GM19351 (cell line): ENCODE data around the gene IGLL5.

Source experiments
- ATAC-seq: cut with Tn5 transposase; IDR thresholded peaks from one replicate; pipeline ENCODE4 v1.9.1; 2021; ENCODE audit warnings: mild to moderate bottlenecking, moderate library complexity; ENCODE audit not compliant: unreplicated experiment

Gene IGLL5

DNA sequence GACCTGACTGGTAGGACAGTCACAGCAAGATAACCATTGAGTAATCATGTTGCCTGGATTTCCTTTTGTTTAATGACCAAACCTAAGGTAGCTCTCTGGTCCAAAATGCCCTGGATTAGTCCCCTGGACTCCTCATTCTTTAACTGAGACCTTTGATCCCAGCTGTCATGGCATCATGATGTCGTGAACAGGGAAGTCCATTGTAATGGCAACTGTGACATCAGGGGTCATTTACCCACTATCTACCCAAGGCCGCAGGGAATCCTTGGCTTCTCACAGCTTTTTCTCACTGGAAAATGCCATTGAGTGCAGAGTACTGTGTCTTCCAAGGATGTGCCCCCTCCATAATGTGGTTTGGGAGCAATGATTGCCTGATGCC, 29.1 kb upstream of the IGLL5 start:
- no peak for ATAC-seq

DNA sequence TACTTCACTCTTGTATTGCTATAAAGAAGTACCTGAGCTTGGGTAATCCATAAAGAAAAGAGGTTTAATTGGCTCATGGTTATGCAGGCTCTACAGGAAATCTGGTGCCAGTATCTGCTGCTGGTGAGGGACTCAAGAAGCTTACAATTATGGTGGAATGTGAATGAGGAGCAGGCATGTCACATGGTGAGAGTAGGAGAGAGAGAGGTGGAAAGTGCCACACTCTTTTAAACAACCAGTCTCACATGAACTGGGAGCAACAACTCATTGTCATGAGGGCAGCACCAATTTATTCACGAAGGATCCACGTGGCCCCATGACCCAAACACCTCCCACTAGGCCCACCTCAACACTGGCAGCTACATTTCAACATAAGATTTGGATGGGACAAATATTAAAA, 24.6 kb upstream of the IGLL5 start:
- ATAC-seq, result no peak

DNA sequence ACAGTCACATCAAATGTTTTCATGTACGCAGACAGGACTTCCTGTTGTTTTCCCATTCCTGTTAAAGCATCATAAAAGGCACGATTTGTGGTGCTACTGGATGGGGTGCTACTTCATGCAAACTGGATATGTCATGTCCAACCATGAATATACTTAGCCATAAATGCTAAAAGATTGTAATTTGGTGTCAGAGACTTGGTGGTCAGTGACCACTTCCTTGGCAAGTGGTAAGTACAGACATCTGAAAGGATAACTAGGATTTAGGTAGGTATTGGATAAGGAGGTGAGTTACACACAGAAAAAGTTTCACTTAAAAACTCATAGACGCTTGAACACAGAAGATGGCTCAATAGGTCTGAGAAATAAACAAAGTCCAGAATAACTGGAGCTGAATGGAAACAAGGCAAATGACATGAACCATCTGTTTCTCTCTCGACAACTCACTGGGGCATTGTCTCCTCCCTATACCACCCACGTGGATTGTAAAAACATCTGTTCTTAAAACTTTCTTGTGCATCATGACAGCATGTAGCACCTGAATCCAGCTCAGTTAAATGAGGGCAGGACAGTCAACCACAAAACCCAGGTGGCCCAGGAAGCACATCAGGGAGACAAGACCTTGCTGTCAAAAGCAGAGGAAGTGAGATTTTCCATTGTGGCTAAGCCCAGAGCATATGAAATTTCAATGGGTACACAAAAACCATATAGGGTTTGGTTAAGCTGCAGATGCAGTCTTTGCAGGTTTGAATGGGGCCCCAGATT, 22.1 kb upstream of the IGLL5 start:
- peak; percentile 80 for ATAC-seq

DNA sequence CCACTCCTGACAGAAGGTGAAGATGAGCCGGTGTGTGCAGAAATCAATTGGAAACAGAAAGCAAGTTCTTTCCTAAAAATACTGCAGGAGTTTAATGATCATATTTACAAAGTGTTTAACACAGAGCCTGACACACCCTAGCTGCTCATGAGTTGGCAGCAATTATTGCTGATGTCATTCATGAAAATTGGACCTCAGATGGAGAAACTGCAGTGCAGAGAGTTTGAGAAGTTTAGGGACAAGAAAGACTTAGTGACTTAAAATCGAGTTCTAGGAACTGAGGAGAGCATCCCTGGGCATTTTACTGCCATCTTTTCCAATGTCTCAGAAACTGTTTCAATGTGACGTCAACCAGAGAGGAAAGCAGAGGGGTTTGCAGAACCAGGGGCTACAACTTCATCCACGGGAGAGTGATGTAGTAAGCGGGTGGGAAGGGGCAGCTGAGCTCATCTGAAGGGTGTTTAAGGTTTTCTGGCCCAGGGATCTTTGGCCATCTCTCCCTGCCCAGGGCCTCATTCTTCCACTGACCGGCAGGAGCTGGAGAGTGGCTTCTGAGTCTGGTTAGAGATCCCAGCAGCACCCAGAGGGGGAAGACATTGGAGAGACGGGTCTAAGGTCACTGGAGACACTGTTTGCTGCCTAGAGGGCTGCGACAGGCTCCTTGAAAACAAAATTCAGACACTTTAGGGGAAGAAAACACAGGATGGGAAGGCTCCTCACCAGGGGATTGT, 21.1 kb upstream of the IGLL5 start:
- no peak for ATAC-seq

DNA sequence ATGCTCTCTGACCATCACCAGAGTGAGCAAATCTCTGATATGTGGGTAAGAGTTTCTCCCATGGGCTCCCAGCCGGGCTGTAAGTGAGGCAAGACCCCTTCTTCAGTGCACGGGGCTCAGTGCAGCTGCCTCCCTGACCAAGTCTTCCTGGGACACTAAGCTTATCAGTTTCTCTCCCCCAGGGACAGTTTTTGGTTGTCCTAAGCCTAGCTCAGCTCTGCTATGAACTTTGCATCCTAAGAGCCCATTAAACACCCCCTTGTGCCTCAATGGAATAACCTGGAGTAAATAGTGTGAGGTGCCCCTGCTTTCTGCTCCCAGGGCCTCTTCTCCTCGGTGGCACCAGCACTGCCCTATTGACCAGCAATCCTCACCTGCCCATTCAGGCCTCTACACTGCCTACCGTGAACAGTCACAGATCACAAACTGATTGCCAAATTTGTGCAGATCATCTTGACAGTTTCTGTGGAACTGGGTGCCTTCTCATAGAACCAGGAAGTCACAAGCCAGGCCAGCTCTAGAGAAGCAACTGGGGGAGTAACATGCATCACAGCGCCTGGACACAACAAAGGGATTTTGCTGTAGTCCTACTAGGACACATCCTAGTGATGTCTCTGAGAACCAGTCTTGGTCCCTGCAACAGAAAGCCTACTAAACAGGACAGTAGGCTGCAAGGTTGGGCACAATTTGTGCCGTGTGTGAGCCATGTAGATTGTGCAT, 19.5 kb upstream of the IGLL5 start:
- no peak for ATAC-seq

DNA sequence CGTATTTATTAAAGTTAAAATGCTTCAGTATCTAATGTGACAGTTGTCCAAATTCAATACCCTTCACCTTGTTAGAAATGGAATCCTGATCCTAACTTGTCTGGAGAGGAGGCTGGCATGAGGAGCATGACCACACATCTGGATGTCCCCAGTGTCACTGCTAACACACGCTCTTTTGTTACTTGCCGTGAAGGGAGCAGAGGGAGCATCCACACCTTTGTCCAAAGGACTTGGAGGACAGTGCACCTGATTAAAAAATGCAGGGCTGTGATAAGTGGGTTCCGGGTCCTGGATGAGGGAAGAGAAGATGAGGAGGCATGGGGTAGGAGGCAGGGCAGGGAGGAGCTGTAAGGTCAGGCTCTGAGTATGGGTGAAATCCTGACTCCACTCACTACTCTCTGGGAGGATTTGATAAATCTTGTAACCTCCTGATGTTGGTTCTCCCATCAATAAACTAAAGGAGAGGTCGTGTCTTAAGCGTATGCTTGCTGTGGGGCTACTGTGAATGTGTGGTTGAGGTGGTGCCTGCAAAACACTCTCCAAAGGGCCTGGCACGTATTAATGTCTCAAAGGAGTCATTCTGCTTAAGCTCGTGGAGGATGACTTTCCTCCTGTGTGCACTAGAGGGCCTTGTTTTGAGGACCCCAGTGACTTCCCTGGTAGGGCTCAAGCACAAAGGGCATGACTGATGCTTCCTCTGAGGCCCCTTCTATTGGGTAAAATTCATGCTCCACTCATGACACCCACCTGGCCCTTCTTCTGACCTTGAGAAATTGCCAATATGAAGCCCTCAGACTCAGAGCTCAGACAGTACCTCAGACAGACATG, 16.8 kb upstream of the IGLL5 start:
- ATAC-seq, result no peak

DNA sequence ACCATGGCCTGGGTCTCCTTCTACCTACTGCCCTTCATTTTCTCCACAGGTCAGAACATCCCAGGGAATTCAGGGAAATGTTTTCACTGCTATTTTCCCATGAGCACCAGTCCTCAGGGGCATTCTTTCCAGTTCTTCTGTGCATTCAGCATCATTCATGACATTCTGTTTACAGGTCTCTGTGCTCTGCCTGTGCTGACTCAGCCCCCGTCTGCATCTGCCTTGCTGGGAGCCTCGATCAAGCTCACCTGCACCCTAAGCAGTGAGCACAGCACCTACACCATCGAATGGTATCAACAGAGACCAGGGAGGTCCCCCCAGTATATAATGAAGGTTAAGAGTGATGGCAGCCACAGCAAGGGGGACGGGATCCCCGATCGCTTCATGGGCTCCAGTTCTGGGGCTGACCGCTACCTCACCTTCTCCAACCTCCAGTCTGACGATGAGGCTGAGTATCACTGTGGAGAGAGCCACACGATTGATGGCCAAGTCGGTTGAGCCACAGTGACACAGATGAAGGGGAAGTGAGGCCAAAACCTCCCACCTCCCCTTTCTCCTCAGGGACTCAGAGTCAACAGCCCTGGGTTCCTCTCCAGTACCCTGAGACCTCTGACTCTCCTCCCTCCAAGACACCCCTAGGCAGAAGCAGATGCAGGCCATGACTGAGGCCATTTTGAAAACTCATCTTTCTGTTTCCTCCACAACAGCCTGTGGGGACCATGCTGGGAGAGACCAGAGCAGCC, 15.9 kb upstream of the IGLL5 start:
- ATAC-seq, result no peak

DNA sequence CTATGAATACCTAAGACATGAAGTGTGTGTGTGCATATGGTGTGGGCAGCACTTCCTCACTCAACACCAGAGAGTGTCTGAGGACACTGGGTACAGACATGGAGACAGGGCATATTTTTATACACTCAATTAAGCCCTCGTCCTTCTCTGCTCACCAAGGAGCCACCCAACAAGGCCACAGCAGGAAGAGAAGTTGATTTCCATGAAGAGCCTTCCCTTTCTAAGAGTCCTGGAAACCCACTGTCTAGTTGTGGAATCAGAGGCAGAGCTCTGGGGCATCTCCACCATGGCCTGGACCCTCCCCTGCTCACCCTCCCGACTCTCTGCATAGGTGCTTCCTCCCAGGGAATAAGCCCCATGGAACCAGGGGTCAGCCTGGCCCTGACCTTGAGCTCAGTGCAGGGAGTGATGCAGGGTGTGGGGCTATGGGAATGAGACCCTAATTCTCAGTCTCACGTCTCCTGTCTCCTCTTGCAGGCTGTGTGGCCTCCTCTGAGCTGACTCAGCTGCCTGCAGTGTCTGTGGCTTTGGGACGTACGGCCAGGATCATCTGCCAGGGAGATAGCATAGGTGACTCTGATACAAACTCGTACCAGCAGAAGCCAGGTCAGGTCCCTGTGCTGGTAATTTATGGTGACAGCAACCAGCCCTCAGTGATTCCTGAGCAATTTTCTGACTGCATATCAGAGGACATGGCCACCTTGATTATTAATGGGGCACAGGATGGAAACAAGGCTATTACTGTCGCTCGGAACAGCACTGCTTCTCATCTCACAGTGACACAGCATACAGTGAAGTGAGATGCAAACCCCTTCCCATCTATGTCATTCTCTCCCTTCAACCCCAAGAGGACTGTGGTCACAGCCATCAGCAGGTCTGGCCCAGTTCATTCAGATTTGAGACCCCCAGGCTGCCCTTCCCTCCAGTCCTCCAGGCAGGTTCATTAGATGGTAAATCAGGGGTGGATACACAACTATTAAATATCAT, 14.6 kb upstream of the IGLL5 start:
- ATAC-seq, result no peak

DNA sequence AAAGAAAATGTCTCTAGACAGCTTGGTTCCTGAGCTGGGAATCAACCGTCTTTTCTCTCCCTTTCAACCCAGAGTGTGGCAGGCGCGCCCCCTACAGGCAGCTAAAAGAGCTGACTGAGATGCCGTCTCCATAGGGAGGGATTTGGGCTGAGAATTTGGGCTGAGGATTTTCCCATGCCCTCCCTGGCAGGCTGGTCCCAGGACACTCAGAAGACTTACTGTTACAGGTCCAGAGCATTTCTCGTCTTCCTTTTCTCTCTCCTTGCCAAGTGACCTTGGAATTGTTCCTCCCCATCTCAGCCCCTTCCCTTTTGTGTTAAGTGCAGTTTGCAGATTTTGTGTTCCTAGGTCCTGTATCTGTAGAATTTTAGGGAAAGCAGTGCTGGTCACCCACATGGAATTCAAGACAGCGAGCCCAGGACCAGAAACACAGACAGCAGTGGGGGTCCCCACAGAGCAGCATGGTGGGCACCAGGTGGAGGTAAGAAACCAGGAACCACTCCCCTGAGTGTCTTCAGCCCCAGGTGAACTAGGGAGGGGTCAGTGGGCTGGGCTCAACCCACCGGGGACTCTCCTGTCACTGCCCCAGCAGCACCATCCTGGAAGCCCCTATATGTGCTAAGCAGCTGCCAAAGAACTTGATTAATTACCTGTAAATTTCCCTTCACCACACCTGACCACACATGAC, 9.9 kb upstream of the IGLL5 start:
- no peak for ATAC-seq

DNA sequence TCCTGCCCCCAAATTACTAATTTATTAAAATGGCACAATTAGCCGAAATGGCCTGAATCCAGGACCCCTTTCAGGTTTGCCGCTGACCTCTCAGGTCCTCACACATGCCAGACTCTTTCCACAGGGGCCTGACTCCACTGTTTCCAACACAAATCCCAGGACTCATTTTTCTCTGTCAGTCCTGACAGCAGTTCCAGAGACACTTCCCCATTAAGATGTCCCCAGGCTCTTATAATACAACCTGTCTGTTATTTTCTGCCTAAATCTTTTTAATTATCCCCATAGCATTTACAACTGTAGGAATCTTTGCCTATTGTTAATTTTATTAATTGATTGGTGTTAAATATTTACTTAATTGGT, 9.4 kb upstream of the IGLL5 start:
- ATAC-seq, result no peak

DNA sequence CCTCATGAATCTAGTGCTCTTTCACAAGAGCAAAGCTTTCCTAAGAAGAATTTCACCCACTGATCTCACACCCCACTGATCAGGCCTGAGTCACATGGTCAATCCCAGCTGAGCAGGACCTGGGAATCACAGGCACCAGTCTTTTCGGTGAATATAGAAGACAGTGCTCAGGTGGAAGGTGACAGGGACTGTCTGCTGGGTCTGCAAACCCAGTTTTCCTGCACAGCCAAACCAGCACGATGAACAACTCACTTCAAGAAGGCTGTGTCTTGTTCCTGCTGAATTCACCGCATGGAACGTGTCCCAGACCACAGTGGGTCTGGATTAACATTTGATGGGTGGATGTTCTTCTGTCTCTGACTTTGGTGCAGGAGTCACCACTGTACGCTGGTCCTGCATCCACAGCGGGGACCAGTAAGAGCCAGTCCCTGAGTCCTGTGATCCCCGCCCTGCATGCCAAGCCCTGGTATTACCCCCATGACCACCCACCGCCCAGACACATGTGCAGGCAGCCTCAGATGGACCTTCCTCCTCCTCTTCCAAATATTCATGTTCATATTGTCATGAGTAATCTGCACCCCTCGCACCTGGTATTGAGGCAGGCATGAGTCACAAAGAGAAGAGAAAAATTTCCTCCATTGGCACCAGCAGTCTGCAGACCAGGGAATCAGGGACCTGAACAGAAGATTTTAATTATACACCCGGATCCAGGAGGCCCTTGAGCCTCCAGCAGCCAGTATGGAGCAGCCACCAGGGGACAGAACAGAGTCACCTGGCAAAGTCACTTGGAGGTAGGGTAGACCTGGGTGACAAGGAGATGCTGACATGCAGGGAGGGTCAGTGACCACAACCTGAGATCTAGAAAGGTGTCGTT, 8.6 kb upstream of the IGLL5 start:
- ATAC-seq, result no peak

DNA sequence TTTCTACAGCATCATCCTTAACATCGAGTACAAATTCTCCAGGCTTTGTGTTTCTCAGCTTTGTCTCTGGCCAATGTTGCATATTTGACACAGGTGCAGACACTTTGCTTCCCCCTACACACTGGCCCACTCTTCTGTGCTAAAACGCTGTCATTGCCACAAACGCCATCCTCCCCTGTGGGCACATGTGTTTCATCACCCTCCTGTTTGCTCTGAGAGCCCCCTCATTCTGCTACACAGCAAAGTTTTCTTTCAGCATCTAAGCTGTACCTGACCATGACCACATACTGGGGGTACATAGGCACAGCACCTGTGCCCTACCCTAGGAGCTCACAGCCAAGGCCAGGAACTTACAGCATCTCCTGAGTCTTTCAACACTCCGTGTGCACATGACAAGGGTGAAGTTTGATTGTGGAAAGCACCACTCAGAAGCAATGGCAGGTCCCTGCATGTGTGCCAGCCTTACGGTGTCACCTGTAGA, 7.9 kb upstream of the IGLL5 start:
- ATAC-seq, result no peak

DNA sequence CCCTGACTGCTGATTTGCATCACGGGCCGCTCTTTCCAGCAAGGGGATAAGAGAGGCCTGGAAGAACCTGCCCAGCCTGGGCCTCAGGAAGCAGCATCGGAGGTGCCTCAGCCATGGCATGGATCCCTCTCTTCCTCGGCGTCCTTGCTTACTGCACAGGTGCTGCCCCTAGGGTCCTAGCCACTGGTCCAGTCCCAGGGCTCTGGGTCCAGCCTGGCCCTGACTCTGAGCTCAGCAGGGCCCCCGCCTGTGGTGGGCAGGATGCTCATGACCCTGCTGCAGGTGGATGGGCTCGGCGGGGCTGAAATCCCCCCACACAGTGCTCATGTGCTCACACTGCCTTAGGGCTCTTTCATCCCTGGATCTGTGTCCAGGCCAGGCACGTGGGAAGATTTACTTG, 7.0 kb upstream of the IGLL5 start:
- ATAC-seq, result no peak

DNA sequence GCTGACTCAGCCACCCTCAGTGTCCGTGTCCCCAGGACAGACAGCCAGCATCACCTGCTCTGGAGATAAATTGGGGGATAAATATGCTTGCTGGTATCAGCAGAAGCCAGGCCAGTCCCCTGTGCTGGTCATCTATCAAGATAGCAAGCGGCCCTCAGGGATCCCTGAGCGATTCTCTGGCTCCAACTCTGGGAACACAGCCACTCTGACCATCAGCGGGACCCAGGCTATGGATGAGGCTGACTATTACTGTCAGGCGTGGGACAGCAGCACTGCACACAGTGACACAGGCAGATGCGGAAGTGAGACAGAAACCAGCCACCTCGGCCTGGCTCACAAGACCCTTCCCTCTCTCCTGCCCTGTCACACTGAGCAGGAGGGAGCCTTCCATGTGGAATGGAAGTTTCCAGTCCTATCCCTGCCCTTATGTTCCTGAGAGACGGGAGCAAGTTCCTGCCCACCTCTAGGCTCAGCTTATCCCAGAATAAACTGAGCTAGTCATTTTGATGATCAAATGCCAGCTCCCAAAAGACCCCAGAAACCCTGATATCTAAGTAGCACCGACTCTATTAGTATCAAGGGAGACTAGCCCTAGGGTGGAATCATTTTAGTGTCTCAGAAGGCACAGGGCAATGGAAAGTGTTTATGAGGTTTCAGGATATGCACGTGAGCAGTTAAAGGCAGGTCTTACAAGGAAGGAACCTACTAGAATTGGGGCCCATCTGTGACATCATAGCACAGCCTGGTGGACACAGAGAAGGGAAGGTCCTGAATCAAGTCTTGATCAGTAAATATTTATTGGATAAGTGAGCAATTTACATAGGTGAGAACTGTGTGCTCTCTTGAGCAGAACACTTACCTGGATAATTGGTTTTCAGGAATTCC, 6.3 kb upstream of the IGLL5 start:
- ATAC-seq, result peak; percentile 38

DNA sequence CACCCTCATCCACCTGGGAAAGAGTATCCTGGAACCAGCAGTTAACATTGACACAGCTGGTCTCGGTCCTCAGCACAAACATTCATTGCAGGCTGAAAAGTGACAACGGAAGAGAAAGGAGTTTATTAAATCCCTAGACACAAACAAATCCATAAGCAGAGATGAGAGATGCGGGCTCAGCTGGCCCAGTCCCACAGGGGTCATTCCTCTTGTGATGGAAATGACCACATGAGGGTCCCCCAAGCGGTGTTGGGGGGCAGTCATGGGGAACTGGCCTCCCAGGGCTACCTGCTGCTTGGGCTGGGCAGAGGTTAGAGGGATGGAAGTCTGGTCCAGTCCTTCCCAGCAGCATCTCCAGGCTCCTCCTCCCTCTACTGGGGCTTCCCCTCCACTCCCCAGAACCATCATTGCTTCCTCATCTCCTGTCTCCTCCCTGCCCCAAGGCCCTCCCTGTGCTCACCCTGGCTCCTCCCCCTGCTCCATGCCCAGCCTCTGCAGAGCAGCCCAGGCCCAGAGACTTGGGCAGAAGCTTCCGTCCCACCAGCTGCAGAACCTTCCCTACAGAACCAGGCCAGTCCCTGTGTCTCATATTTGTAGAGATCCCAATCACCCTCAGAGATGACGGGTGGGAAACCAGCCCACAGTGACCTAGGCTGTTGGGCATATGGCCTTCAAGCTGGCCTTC, 5.4 kb upstream of the IGLL5 start:
- ATAC-seq, result no peak

DNA sequence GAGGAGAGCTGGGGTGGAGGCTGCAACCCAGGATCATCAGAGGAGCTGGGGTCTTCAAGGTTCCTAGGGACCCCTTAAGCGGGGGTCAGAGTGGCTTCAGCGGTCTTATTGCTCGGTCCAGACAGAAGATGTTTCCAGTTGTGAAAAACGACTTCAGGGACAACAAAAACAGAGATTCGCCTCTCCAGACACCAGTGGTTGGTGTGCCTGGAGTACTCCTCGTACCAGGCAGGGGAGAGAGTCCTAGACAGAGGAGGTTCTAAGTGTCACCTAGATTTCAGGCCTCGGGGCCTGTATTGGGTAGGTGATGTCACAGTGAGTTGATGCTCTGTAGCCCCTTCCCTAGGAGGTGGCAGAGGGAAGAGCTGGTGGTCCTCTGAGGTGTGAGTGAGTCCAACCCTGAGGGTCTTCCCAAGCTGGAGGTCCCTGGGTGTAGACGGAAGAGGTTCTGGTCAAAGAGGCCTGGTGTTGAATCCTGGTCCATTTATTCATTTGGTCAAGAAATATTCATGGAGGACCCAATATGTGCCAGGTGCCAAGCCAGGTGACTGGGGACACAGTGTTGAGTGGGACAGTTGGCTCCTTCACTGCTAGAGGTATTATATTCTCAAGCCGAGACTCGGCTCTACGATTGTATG, 4.4 kb upstream of the IGLL5 start:
- ATAC-seq, result no peak
